Tibial nerve (tissue), 4 donors: Measurements from ENCODE around the gene CEP43.

Experiments used
- CTCF ChIP-seq, 5 experiments: fragments of 200-600 bp in 3 of 5; fragments of 450-650 bp in 2 of 5; sonication (generic) in 3 of 5; IDR thresholded peaks; one replicate each; pipeline ENCODE4 v1.5.1; 2016 to 2019; ENCODE audit warnings: antibody characterized with exemption in 5 of 5, mild to moderate bottlenecking in 3 of 5, moderate library complexity in 2 of 5
- EP300 ChIP-seq, 2 donors: sonication (generic); formaldehyde crosslinking; IDR thresholded peaks; one replicate each; pipeline ENCODE4 v1.6.1; 2017; ENCODE audit warnings: antibody characterized with exemption in 2 of 2, mild to moderate bottlenecking in 1 of 2
- POLR2A ChIP-seq, 2 donors: fragments of 450-650 bp; IDR thresholded peaks; one replicate each; pipeline ENCODE4 v1.6.1; 2017; ENCODE audit warnings: antibody characterized with exemption in 2 of 2, mild to moderate bottlenecking in 2 of 2, moderate library complexity in 2 of 2

- TF ChIP-seq CTCF (IDR thresholded peaks at IDR 0.05): no peak
- no peak for TF ChIP-seq POLR2A (IDR thresholded peaks at IDR 0.05)
- TF ChIP-seq EP300 (IDR thresholded peaks at IDR 0.05): no peak
These were observed 43.9 kb upstream of the CEP43 start for GRCh38 chr6:166955121-166955864.
